K562 (cell line): ENCODE results near the gene PNPLA2. TPM values are rescaled to one million over a fixed set of nuclear protein-coding genes. Genes with fewer than 3 reads are reported as not detected.

Source experiments
- ATAC-seq: fragments of 200-7000 bp; cut with Tn5 transposase; 3 replicates; pipeline ENCODE4 v1.9.1; 2020; ENCODE audit warnings: moderate library complexity
- BruUV-seq: library from RNA; stranded (reverse); fragments of 400-500 nt; replicated peaks from 2 replicates; lab custom pipeline; 2021; lab: Mats Ljungman, UMichigan
- CTCF ChIA-PET: fragments of 300-600 bp; formaldehyde crosslinking; extraction: SDS; loops from one replicate; lab custom pipeline; 2021; ENCODE audit warnings: low intra/inter-chr PET ratio; lab: Yijun Ruan, JAX
- POLR2A ChIA-PET: fragments of 300-600, 350-650 bp; sonication (Branson Sonifier 250); formaldehyde crosslinking; extraction: SDS; loops from one replicate; lab custom pipeline; 2021; ENCODE audit warnings: antibody characterized with exemption, inconsistent platforms; lab: Yijun Ruan, JAX
- DNase-seq, 4 experiments: peaks; one replicate each; pipeline versions ENCODE4 v3.0.0 to v3.0.0-alpha.2; 2011 to 2018; ENCODE audit warnings: low spot score in 3 of 4, mixed read lengths in 3 of 4; ENCODE audit errors: extremely low read depth in 1 of 4
- FAIRE-seq: peaks from 2 replicates; lab custom pipeline; 2011; peaks lifted over from hg19 to GRCh38; lab: Jason Lieb, UNC
- H2AFZ ChIP-seq: 2 replicates; pipeline ENCODE4 v1.6.0; 2011; ENCODE audit warnings: low read depth, low read length, control low read depth, inconsistent platforms
- H3K27ac ChIP-seq: fragments of 200-600 bp; 3 replicates; pipeline ENCODE4 v1.8.0; 2011; ENCODE audit warnings: low read depth, mild to moderate bottlenecking, control low read depth, inconsistent platforms, low read length, moderate library complexity, mixed read lengths; ENCODE audit errors: extremely low read depth
- H3K27me3 ChIP-seq, 2 experiments: fragments of 300-600 bp in 1 of 2; 2 replicates in 1 of 2; 3 replicates in 1 of 2; pipeline versions ENCODE4 v1.6.0 to v1.8.0; 2011; ENCODE audit warnings: inconsistent platforms in 2 of 2, low read length in 2 of 2, mild to moderate bottlenecking in 1 of 2, mixed read lengths in 1 of 2, moderate library complexity in 1 of 2; ENCODE audit not compliant: control insufficient read depth in 2 of 2, insufficient read depth in 2 of 2
- H3K36me3 ChIP-seq: fragments of 300-600 bp; 3 replicates; pipeline ENCODE4 v1.8.0; 2011; ENCODE audit warnings: mild to moderate bottlenecking, low read length, inconsistent platforms; ENCODE audit not compliant: control insufficient read depth, insufficient read depth
- H3K4me1 ChIP-seq, 2 experiments: fragments of 200-600 bp in 1 of 2; replicated peaks in 1 of 2; 2 replicates in 1 of 2; 3 replicates in 1 of 2; pipeline versions ENCODE4 v1.5.1 to v1.8.0; 2011; ENCODE audit warnings: inconsistent platforms in 2 of 2, low read length in 2 of 2, mild to moderate bottlenecking in 1 of 2, mixed read lengths in 1 of 2, moderate library complexity in 1 of 2; ENCODE audit not compliant: control insufficient read depth in 2 of 2, insufficient read depth in 2 of 2
- H3K4me2 ChIP-seq: 2 replicates; pipeline ENCODE4 v1.6.1; 2011; ENCODE audit warnings: low read length, control low read depth, inconsistent platforms, mixed read lengths; ENCODE audit not compliant: insufficient read depth
- H3K4me3 ChIP-seq: fragments of 200-600 bp; sonication (generic), shearing (Covaris generic); 2 replicates; pipeline ENCODE4 v1.5.1; 2016; ENCODE audit warnings: control low read depth, inconsistent platforms
- H3K79me2 ChIP-seq: fragments of 200-600 bp; 3 replicates; pipeline ENCODE4 v1.8.0; 2011; ENCODE audit warnings: low read length, inconsistent platforms; ENCODE audit not compliant: control insufficient read depth, insufficient read depth
- H3K9ac ChIP-seq, 2 experiments: 2 replicates each; pipeline versions ENCODE4 v1.6.0 to v1.6.1; 2011; ENCODE audit warnings: low read depth in 2 of 2, low read length in 2 of 2, control low read depth in 1 of 2, inconsistent platforms in 1 of 2, mild to moderate bottlenecking in 1 of 2, mixed read lengths in 1 of 2; ENCODE audit not compliant: insufficient read depth in 1 of 2
- H3K9me1 ChIP-seq: one replicate; pipeline ENCODE4 v1.6.0; 2011; ENCODE audit warnings: inconsistent platforms, mild to moderate bottlenecking, low read length, moderate library complexity; ENCODE audit not compliant: control insufficient read depth, insufficient read depth
- H3K9me3 ChIP-seq: replicated peaks from 2 replicates; pipeline ENCODE4 v1.5.1; 2011; ENCODE audit warnings: low read depth, low read length, inconsistent platforms; ENCODE audit not compliant: control insufficient read depth, insufficient read depth
- H4K20me1 ChIP-seq: replicated peaks from 2 replicates; pipeline ENCODE4 v1.6.1; 2011; ENCODE audit warnings: low read length, inconsistent platforms, mixed read lengths; ENCODE audit not compliant: control insufficient read depth, insufficient read depth
- BCLAF1 ChIP-seq, 2 experiments: fragments of 450-650 bp in 1 of 2; IDR thresholded peaks; 2 replicates each; pipeline ENCODE4 v1.6.1; 2011 to 2017; ENCODE audit warnings: low read depth in 2 of 2, antibody characterized with exemption in 1 of 2, borderline replicate concordance in 1 of 2, low read length in 1 of 2, mild to moderate bottlenecking in 1 of 2, mixed read lengths in 1 of 2; ENCODE audit not compliant: control insufficient read depth in 1 of 2
- DACH1 ChIP-seq: fragments of 450-650 bp; IDR thresholded peaks from 2 replicates; pipeline ENCODE4 v1.6.1; 2018; ENCODE audit not compliant: partially characterized antibody
- ELK3 ChIP-seq: fragments of 450-650 bp; formaldehyde crosslinking; IDR thresholded peaks from 2 replicates; pipeline ENCODE4 v1.4.0; 2020; ENCODE audit warnings: mild to moderate bottlenecking
- HDAC2 ChIP-seq: fragments of 450-650 bp; IDR thresholded peaks from 2 replicates; pipeline ENCODE4 v1.6.1; 2016; ENCODE audit warnings: mild to moderate bottlenecking
- HNRNPK ChIP-seq: fragments of 200-400 bp; formaldehyde crosslinking; IDR thresholded peaks from one replicate; pipeline ENCODE4 v1.6.1; 2018; ENCODE audit warnings: mild to moderate bottlenecking, low read depth, low read length; ENCODE audit not compliant: poor library complexity, severe bottlenecking
- MEF2A ChIP-seq: IDR thresholded peaks from 2 replicates; pipeline ENCODE4 v1.6.1; 2011; ENCODE audit warnings: low read depth, mild to moderate bottlenecking, low read length, moderate library complexity; ENCODE audit not compliant: control insufficient read depth
- NKRF ChIP-seq: fragments of 450-650 bp; IDR thresholded peaks from 2 replicates; pipeline ENCODE4 v1.6.1; 2016; ENCODE audit warnings: borderline replicate concordance
- POLR2H ChIP-seq: IDR thresholded peaks from 2 replicates; pipeline ENCODE4 v1.6.1; 2016; ENCODE audit warnings: missing genetic modification characterization, low read depth, mild to moderate bottlenecking, control low read depth, missing compliant biosample characterization, moderate library complexity
- USF1 ChIP-seq: sonication (generic); formaldehyde crosslinking; IDR thresholded peaks from 2 replicates; pipeline ENCODE4 v1.9.0; 2022; ENCODE audit warnings: mild to moderate bottlenecking, missing genetic modification reagents
- ZNF436 ChIP-seq: fragments of 250-450, 450-650 bp; sonication (Bioruptor Pico); formaldehyde crosslinking; IDR thresholded peaks from 2 replicates; pipeline ENCODE4 v1.7.0; 2020; ENCODE audit warnings: mild to moderate bottlenecking
- ZNF445 ChIP-seq: fragments of 250-450 bp; sonication (Bioruptor Pico); IDR thresholded peaks from 2 replicates; pipeline ENCODE4 v1.4.0; 2020; ENCODE audit warnings: low read depth, mild to moderate bottlenecking, moderate library complexity
- ZNF79 ChIP-seq: fragments of 250-450 bp; sonication (Bioruptor Pico); IDR thresholded peaks from 2 replicates; pipeline ENCODE4 v1.4.0; 2020; ENCODE audit warnings: low read depth, mild to moderate bottlenecking, moderate library complexity
- WGBS: fragments of 100-300 bp; shearing (Covaris generic); methylation state at CpG from one replicate; pipeline ENCODE4 v1.1.6; 2016; ENCODE audit warnings: low coverage, mixed read lengths; ENCODE audit not compliant: insufficient coverage; ENCODE audit errors: missing lambda C conversion rate; 5-methylcytosine and 5-hydroxymethylcytosine counted together
- in situ Hi-C: fragments of 300-500 bp; cut with MboI; formaldehyde crosslinking; loops from 4 replicates; pipeline ENCODE4 v1.15.0; 2018; ENCODE audit warnings: inconsistent platforms, mixed read lengths
- intact Hi-C: fragments of 100-400 bp; cut with micrococcal nuclease; formaldehyde crosslinking; loops from 2 replicates; pipeline ENCODE4 v1.14.2; 2022
- polyA plus RNA-seq, 8 experiments: library from polyadenylated mRNA; depleted of rRNA in 4 of 8; stranded (reverse) in 5 of 8; unstranded in 3 of 8; fragments of >200 nt; fragmentation: Nextera tagmentation in 2 of 8; fragmentation: Illumina TruSeq in 1 of 8; extraction: Ambion mirVana in 2 of 8; extraction: Trizol in 1 of 8; gene quantifications; 2 replicates each; pipeline versions ENCODE4 v1.2.1 to v1.2.3, GENCODE V29; 2011 to 2014; ENCODE audit warnings: inconsistent platforms in 1 of 8, missing spikeins in 1 of 8
- total RNA-seq, 7 experiments: library from RNA; depleted of rRNA in 6 of 7; stranded (reverse); fragments of >200 nt in 6 of 7; fragmentation: Illumina TruSeq in 2 of 7; extraction: Trizol in 2 of 7; gene quantifications; 2 replicates each; pipeline versions ENCODE4 v1.2.1 to v1.2.3, GENCODE V29; 2011 to 2021; ENCODE audit warnings: low replicate concordance in 1 of 7

The PNPLA2 gene
- total and polyA plus RNA-seq, 9 of the 15 experiments (the other 6 are each of a cell fraction or from before 2014, with no cell fraction given) = 0.39 to 87.1 (median 8.4) TPM

- ChIA-PET POLR2A (interaction anchor here (0.6 to 1.7 kb wide), 4 partner anchors 8 to 56 kb away, joined by 3 to 9 read pairs (median 3); no protein-coding TSS in a partner anchor), CTCF (no interaction called here)
- H3K79me2 ChIP-seq = peaks cover 65% of the 10 kb centered on the region
- H4K20me1 ChIP-seq = peaks cover 28% of the 10 kb centered on the region
- H3K4me1 ChIP-seq = peaks cover 16 to 87% of the 10 kb centered on the region in 2 experiments
- H2AFZ ChIP-seq = peak within 1 kb of the TSS; percentile 87
- H3K27ac ChIP-seq = peak within 1 kb of the TSS; percentile 76
- peak; percentile 94 to 99 (median 98) for DNase-seq
- no TSS peak for BruUV-seq
- peak within 1 kb of the TSS; percentile 84 for H3K4me2 ChIP-seq
- in situ Hi-C loops (no loop called here), intact Hi-C loops (no loop called here)
- H3K4me3 ChIP-seq = peak within 1 kb of the TSS; percentile 81
- peaks cover 46% of the 10 kb centered on the region for H3K36me3 ChIP-seq
- H3K27me3 ChIP-seq = no peaks in the 10 kb centered on the region
- WGBS = 1% methylated on average over 48 of the region's 110 CpGs
- peak within 1 kb of the TSS; percentile 77 to 98 for H3K9ac ChIP-seq
- peak; percentile 88 for ATAC-seq
- H3K9me3 ChIP-seq = no peaks in the 10 kb centered on the region; the same call in 1 of the 2 replicates
- H3K9me1 ChIP-seq = peaks cover 6% of the 10 kb centered on the region
- no peak for FAIRE-seq
- no peak for TF ChIP-seq DACH1
- TF ChIP-seq MEF2A = no peak
- TF ChIP-seq NKRF = no peak
- no peak for TF ChIP-seq HNRNPK
- TF ChIP-seq ZNF445 = no peak
- no peak for TF ChIP-seq ELK3 (CRISPR knock-in tag)
- TF ChIP-seq ZNF79 (CRISPR knock-in tag) = no peak
- peak; percentile 89 for TF ChIP-seq USF1 (CRISPR knock-in tag)
- TF ChIP-seq BCLAF1 (IDR thresholded peaks at IDR 0.05; ENCODE audit: borderline replicate concordance in 1 of 2, control insufficient read depth in 1 of 2, low read depth in 2 of 2, low read length in 1 of 2) = no peak
- TF ChIP-seq POLR2H (tag) = no peak
- TF ChIP-seq HDAC2 = no peak
- TF ChIP-seq ZNF436 (CRISPR knock-in tag) = no peak
These were observed 41.1 kb upstream of the PNPLA2 start, which contains the start of gene GATD1 for GRCh38 chr11:777288-778255. Gene GATD1, minus strand, starts transcription at chr11:777487. Its CDS starts 25 bp downstream, at chr11:777462.
